Adrenal gland (tissue), 5 donors: Measurements from ENCODE around the gene MAGI1.

ENCODE experiments used
- CTCF ChIP-seq, 6 experiments: fragments of 450-650 bp in 4 of 6; fragments of 200-600 bp in 2 of 6; sonication (generic) in 1 of 6; IDR thresholded peaks; 1 replicate in 5 of 6; 2 replicates in 1 of 6; pipeline versions ENCODE4 v1.5.1 to v1.8.0; 2016 to 2021; ENCODE audit warnings: antibody characterized with exemption in 6 of 6, mild to moderate bottlenecking in 2 of 6, moderate library complexity in 1 of 6
- POLR2A ChIP-seq, 2 donors: fragments of 450-650 bp; IDR thresholded peaks; one replicate each; pipeline ENCODE4 v1.6.1; 2017; ENCODE audit warnings: antibody characterized with exemption in 2 of 2, mild to moderate bottlenecking in 2 of 2, moderate library complexity in 1 of 2
- donor health status: DM: no; HTN: no; CAD: no.

- TF ChIP-seq CTCF (IDR thresholded peaks at IDR 0.05) (no peak), POLR2A (IDR thresholded peaks at IDR 0.05) (no peak)
Measured at GRCh38 chr3:65741540-65741939, 297.2 kb downstream of the MAGI1 start.
